Measurements from ENCODE around the gene PLEKHA6. TPM values are rescaled to one million over a fixed set of nuclear protein-coding genes. Genes with fewer than 3 reads are reported as not detected.

PLEKHA6 gene
- total and polyA plus RNA-seq, 2 donors (not counting 1 experiment from before 2014, with no cell fraction given) = 0.31 to 0.47 TPM

- peak; percentile 95 for ATAC-seq (ENCODE audit: low read depth)
- peak; percentile 86 for DNase-seq
- Histone ChIP-seq H2AFZ (ENCODE audit: insufficient read depth, low read depth, low read length, poor library complexity, severe bottlenecking) (peak overlapping the region; percentile 92), H3K4me1 (ENCODE audit: control insufficient read depth in 2 of 2, insufficient read depth in 2 of 2, low read length in 2 of 2) (peaks cover 10 to 17% of the 10 kb centered on the region in 2 donors), H3K27me3 (replicated peaks in 1 of 4; ENCODE audit: control extremely low read depth in 1 of 4, control insufficient read depth in 3 of 4, insufficient read depth in 4 of 4, low read length in 3 of 4) (peaks cover 0 to 44% (median 13%) of the 10 kb centered on the region in 4 experiments), H3K4me2 (replicated peaks; ENCODE audit: low read depth, low read length, poor library complexity, severe bottlenecking) (peak overlapping the region; percentile 95), H4K20me1 (ENCODE audit: control insufficient read depth, insufficient read depth, low read length, poor library complexity, severe bottlenecking) (no peaks in the 10 kb centered on the region), H3K4me3 (ENCODE audit: control extremely low read depth in 1 of 5, extremely low read depth in 1 of 5, insufficient read depth in 1 of 5, low read depth in 2 of 5, low read length in 4 of 5) (peak overlapping the region; percentile 39 to 71 (median 51)), H3K27ac (ENCODE audit: low read length in 2 of 2) (no peak overlapping the region), H3K36me3 (replicated peaks in 1 of 2; ENCODE audit: control extremely low read depth in 1 of 2, control insufficient read depth in 1 of 2, extremely low read depth in 1 of 2, insufficient read depth in 2 of 2, low read length in 1 of 2) (no peaks in the 10 kb centered on the region), H3K9ac (ENCODE audit: low read length) (peak overlapping the region; percentile 69), H3K79me2 (ENCODE audit: control insufficient read depth, insufficient read depth, low read length) (no peaks in the 10 kb centered on the region), H3K9me3 (ENCODE audit: control extremely low read depth in 1 of 3, control insufficient read depth in 2 of 3, insufficient read depth in 1 of 3, low read length in 2 of 3) (peaks cover 0 to 6% (median 0%) of the 10 kb centered on the region in 3 donors)
- TF ChIP-seq EZH2 (IDR thresholded peaks at IDR 0.05; ENCODE audit: borderline replicate concordance, insufficient read depth, low read depth, low read length, poor library complexity, severe bottlenecking) = no peak
- TF ChIP-seq CTCF (IDR thresholded peaks at IDR 0.05) = peak; percentile 95
- ChIA-PET CTCF (interaction anchor here (0.7 to 6.5 kb wide), 33 partner anchors 9 to 737 kb away, joined by 3 to 99 read pairs (median 5); partner anchors contain the start of genes ATP2B4, ETNK2 and REN), POLR2A (no interaction called here)
- intact Hi-C loops (cut with micrococcal nuclease) = loop anchor here (1.0 to 10.0 kb wide), 4 partner anchors 105 to 859 kb away; partner anchors contain the start of gene SNRPE
- H3K27ac Mint-ChIP-seq = no peak overlapping the region
- H3K27me3 Mint-ChIP-seq = peaks cover 55% of the 10 kb centered on the region
- peak overlapping the region; percentile 35 for H3K4me3 Mint-ChIP-seq
- 2% methylated on average over 20 of the region's 27 CpGs for WGBS (ENCODE audit: insufficient coverage)
- no peaks in the 10 kb centered on the region for H3K9me3 Mint-ChIP-seq (ENCODE audit: insufficient read depth)
- peaks cover 8% of the 10 kb centered on the region for H3K4me1 Mint-ChIP-seq
Measured at GRCh38 chr1:204363335-204364114, 3.8 kb upstream of the PLEKHA6 start.

DNA sequence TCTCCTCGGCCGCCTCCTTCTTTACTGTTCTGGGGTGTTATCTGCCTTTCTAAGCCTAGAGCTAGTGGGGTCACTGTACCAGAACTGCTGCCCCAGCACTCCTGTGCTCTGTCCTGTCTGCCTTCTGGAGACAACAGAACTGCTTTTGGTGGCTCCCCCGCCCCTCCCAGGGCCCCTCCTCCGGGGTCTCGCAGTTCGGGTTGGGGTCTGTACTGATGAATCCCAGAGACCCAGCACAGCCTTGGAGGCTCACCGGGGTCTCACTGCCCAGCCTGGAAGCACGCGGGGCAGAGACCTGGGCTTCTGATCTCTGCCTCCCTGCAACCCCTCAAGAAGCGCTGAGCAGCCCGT is 3.2 kb upstream of the PLEKHA6 start:
- Histone ChIP-seq H3K4me2 (replicated peaks; ENCODE audit: low read depth, low read length, poor library complexity, severe bottlenecking) (peak overlapping the region; percentile 95), H2AFZ (ENCODE audit: insufficient read depth, low read depth, low read length, poor library complexity, severe bottlenecking) (peak overlapping the region; percentile 92), H3K4me1 (ENCODE audit: control insufficient read depth in 2 of 2, insufficient read depth in 2 of 2, low read length in 2 of 2) (peaks cover 10 to 20% of the 10 kb centered on the region in 2 donors), H3K27me3 (replicated peaks in 1 of 4; ENCODE audit: control extremely low read depth in 1 of 4, control insufficient read depth in 3 of 4, insufficient read depth in 4 of 4, low read length in 3 of 4) (peaks cover 0 to 50% (median 13%) of the 10 kb centered on the region in 4 experiments), H3K27ac (ENCODE audit: low read length in 2 of 2) (no peak overlapping the region), H3K4me3 (ENCODE audit: control extremely low read depth in 1 of 5, extremely low read depth in 1 of 5, insufficient read depth in 1 of 5, low read depth in 2 of 5, low read length in 4 of 5) (peak overlapping the region; percentile 39 to 71 (median 51)), H4K20me1 (ENCODE audit: control insufficient read depth, insufficient read depth, low read length, poor library complexity, severe bottlenecking) (no peaks in the 10 kb centered on the region), H3K9ac (ENCODE audit: low read length) (peak overlapping the region; percentile 69), H3K9me3 (ENCODE audit: control extremely low read depth in 1 of 3, control insufficient read depth in 2 of 3, insufficient read depth in 1 of 3, low read length in 2 of 3) (peaks cover 0 to 6% (median 0%) of the 10 kb centered on the region in 3 donors), H3K79me2 (ENCODE audit: control insufficient read depth, insufficient read depth, low read length) (no peaks in the 10 kb centered on the region), H3K36me3 (replicated peaks in 1 of 2; ENCODE audit: control extremely low read depth in 1 of 2, control insufficient read depth in 1 of 2, extremely low read depth in 1 of 2, insufficient read depth in 2 of 2, low read length in 1 of 2) (no peaks in the 10 kb centered on the region)
- TF ChIP-seq CTCF (IDR thresholded peaks at IDR 0.05) (no peak), EZH2 (IDR thresholded peaks at IDR 0.05; ENCODE audit: borderline replicate concordance, insufficient read depth, low read depth, low read length, poor library complexity, severe bottlenecking) (no peak)
- Mint-ChIP-seq H3K4me1 (peaks cover 9% of the 10 kb centered on the region), H3K27ac (no peak overlapping the region), H3K27me3 (peaks cover 56% of the 10 kb centered on the region), H3K9me3 (ENCODE audit: insufficient read depth) (no peaks in the 10 kb centered on the region), H3K4me3 (peak overlapping the region; percentile 65)
- intact Hi-C loops (cut with micrococcal nuclease) = loop anchor here (1.0 to 10.0 kb wide), 4 partner anchors 105 to 858 kb away; partner anchors contain the start of gene SNRPE
- ChIA-PET CTCF (interaction anchor here (0.7 to 6.5 kb wide), 32 partner anchors 8 to 737 kb away, joined by 3 to 99 read pairs (median 5); partner anchors contain the start of genes ATP2B4 and ETNK2), POLR2A (no interaction called here)
- DNase-seq = no peak
- no peak for ATAC-seq (ENCODE audit: low read depth)
- 61% methylated on average over 11 of the region's 11 CpGs for WGBS (ENCODE audit: insufficient coverage)
